Fibroblast of skin of left quadriceps (primary cell): ENCODE data around the gene ADAMTS18.

Source experiments
- DNase-seq, 2 experiments: peaks; one replicate each; pipeline ENCODE4 v3.0.0-alpha.2; 2013; ENCODE audit warnings: low read depth in 2 of 2

Gene ADAMTS18

GRCh38 chr16:77396461-77396860 lies 38.4 kb downstream of the ADAMTS18 start:
- DNase-seq: no peak

- DNase-seq: no peak
Observed at GRCh38 chr16:77394699-77395098, 40.1 kb downstream of the ADAMTS18 start.

- DNase-seq: no peak
Observed at GRCh38 chr16:77393955-77394354, 40.9 kb downstream of the ADAMTS18 start.

GRCh38 chr16:77387815-77388209 lies 47.0 kb downstream of the ADAMTS18 start:
- no peak for DNase-seq

- DNase-seq: no peak
Observed at GRCh38 chr16:77386831-77387814, 47.7 kb downstream of the ADAMTS18 start.

DNA sequence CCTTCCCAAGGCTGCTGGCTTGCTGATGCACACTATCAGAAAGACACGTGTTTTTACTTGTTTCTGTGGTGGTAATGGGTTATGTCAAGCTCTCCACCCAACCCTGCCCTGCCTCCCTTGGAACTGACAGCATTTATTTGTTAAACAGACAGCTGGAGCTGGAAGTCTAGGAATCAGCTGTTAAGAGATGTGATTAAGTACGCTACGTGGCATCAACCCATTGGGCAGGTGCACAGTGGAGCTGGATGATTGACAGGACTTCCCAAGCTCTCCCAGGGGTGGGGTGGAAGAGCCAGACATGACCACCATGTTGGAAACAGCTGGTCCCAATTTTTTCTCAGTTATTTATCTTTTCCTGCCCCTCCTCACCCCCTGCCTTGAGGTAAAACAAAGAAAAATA lies 49.4 kb downstream of the ADAMTS18 start:
- DNase-seq: no peak

GRCh38 chr16:77383606-77384187 lies 51.1 kb downstream of the ADAMTS18 start:
- no peak for DNase-seq

- no peak for DNase-seq
Observed at GRCh38 chr16:77376358-77376757, 58.5 kb downstream of the ADAMTS18 start.

- DNase-seq: no peak
Observed at GRCh38 chr16:77375396-77375795, 59.4 kb downstream of the ADAMTS18 start.

- DNase-seq: no peak
Observed at GRCh38 chr16:77374384-77374783, 60.5 kb downstream of the ADAMTS18 start.

GRCh38 chr16:77373726-77374125 lies 61.1 kb downstream of the ADAMTS18 start:
- DNase-seq: no peak

- no peak for DNase-seq
Observed at GRCh38 chr16:77364770-77365169, 70.1 kb downstream of the ADAMTS18 start.

- no peak for DNase-seq
Observed at GRCh38 chr16:77359065-77359502, 75.8 kb downstream of the ADAMTS18 start.

DNA sequence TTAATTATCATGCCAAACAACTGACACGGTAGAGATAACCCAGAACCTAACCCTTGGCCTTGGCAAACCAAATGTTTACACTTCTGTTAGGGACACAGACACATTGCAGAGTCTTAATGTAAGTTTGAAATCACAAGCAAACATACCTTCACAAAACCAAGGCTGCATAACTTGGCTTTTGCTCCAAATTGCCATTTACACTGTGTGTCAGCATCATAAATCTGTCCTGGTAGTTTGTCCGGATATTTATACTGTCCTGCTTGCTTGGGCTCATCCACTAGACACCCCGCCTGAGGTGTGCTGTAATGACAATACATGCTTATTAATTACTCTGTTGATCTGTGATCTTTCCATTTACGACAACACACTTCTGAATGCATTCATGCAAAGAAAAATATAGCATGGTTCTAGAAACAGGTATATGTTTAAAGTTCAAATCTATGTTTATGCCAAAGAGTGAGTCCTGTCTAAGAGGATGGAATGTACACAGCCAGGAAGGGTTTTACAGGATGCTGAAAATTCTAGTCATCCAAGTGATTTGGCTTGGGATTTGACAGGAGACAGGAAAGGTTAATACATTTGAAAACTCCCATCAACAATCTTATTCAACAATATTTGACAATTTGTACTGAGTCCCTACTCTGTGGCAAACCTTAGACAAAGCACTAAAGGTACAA lies 81.1 kb downstream of the ADAMTS18 start:
- DNase-seq: no peak

DNA sequence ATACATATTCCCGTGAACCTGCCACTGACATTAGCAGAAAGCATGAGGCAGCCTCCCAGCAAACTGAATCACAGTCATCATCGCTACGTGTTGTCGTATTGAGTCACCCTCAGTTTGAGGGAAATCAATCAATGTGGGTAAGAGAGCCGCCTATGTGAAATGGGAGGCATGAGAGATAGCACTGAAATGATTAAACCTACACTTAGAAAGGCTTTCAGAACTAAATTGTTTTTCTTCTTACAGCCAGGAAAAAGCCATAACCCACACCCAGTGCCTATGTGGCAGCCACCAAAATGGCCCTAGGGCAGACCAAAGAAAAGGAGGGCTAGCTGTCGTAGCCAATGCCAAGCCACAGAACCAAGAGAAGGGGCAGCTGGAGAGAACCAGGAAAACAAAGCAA lies 90.5 kb downstream of the ADAMTS18 start:
- DNase-seq: no peak

GRCh38 chr16:77336637-77337036 lies 98.2 kb downstream of the ADAMTS18 start:
- DNase-seq: no peak

- no peak for DNase-seq
Observed at GRCh38 chr16:77335652-77336234, 99.1 kb downstream of the ADAMTS18 start.

DNA sequence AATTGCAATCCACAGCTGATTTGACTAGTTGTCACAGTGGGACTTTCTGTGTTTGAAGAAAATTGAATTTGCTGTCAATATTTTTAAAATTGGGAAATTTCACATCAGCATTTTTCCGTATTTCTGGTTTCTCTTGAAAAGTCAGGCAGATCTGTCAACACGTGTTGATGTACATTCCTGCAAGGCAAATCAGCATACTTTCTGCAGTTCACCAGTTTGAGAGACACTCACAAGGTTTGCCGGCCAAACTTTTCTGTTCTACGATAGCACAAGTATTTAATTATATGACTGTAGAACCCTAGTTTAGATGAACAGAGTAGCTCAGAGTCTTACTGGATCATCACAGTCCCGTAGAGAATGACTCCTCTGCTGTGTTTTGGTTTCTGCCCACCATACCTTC lies 102.0 kb downstream of the ADAMTS18 start:
- DNase-seq: peak; percentile 17 to 20

DNA sequence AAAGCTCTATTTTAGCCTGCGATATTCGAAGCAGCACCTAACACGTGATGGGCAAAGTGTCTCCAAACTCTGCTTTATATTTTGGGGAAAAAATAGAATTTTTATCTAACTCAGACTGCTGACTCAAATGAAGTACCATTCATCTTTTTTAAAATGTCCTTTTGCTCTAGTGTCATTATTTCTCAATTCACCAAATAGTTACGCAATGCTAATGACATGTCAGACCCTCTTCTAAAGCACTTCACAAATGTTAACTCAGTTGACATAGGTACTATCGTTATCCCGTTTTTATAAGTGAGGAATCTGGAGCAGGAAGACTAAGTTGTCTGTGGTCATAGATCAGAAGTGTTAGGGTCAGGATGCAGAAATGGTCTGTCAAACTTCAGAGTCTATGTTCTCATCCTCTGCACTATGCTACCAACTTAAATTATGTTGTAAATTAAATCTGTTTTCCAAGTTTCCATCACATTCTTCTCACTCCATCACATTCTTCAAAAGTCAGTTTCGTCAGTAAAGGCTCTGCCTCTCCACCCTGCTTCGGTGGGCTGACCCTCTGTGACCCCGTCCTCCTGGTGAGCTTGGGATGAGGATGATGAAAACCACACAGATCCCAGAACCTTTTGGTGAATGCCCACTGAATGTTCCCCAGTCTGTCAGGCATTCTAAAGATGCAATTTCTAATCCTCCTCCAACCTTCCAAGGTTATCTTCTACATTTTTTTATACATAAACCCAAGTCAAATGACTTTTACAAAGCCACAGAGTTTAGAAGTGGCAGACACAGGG lies 102.8 kb downstream of the ADAMTS18 start:
- DNase-seq: no peak

DNA sequence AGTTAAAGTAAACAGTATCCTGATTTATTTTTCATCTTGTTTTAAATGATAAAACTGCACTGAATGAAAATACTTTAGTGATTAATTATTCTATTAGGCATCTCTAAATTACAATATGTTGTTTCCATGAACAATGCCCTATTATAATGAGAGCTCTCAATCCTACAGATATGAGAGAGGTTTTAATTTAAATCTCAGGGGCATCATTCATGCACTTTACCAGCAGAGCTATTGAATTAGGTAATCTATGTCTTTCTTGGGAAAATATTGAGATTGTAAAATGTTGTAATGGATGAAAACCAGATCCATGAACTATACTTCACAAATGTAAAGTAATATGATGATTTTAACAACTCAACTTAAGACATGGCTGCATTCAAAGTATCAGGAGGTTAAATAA lies 103.8 kb downstream of the ADAMTS18 start:
- no peak for DNase-seq

GRCh38 chr16:77330332-77331042 lies 104.3 kb downstream of the ADAMTS18 start:
- no peak for DNase-seq
